Fibroblast of the aortic adventitia (primary cell): Measurements from ENCODE around the gene EXOC3L1. TPM values are rescaled to one million over a fixed set of nuclear protein-coding genes. Genes with fewer than 3 reads are reported as not detected.

Experiments used
- DNase-seq: peaks from one replicate; pipeline ENCODE4 v3.0.0-alpha.2; 2010; ENCODE audit warnings: low read depth
- H3K4me3 ChIP-seq: 2 replicates; pipeline ENCODE4 v1.5.1; 2011; ENCODE audit warnings: low read depth, mild to moderate bottlenecking, control low read depth, low read length, moderate library complexity
- total RNA-seq: library from RNA; depleted of rRNA; stranded (reverse); fragments of >200 nt; gene quantifications from 2 replicates; pipeline ENCODE4 v1.2.3, GENCODE V29; 2012; ENCODE audit warnings: low replicate concordance
- TF ChIP-seq, protein P1 (sequence below): IDR thresholded peaks from 2 replicates; pipeline ENCODE4 v1.5.1; 2011; ENCODE audit warnings: mild to moderate bottlenecking, low read length, control low read depth, inconsistent platforms; ENCODE audit not compliant: insufficient read depth

Gene EXOC3L1
- total RNA-seq, 1 donor: not detected

DNA sequence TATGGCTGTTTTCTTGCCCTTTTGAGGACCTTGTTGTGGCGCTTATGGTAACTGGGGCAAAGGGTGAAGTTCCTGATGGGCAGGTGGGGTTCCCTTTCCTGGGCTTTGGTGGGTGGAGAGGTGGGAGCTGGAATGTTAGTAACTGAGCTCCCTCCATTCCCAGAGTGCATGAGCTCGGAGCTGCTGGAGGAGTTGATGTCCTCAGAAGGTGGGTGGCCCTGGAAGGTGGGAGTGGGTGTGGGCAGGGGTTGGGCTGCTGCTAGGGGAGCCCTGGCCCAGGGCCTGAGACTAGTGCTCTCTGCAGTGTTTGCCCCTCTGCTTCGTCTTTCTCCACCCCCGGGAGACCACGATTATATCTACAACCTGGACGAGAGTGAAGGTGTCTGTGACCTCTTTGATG is 7.8 kb upstream of the EXOC3L1 start:
- TF ChIP-seq, protein P1, sequence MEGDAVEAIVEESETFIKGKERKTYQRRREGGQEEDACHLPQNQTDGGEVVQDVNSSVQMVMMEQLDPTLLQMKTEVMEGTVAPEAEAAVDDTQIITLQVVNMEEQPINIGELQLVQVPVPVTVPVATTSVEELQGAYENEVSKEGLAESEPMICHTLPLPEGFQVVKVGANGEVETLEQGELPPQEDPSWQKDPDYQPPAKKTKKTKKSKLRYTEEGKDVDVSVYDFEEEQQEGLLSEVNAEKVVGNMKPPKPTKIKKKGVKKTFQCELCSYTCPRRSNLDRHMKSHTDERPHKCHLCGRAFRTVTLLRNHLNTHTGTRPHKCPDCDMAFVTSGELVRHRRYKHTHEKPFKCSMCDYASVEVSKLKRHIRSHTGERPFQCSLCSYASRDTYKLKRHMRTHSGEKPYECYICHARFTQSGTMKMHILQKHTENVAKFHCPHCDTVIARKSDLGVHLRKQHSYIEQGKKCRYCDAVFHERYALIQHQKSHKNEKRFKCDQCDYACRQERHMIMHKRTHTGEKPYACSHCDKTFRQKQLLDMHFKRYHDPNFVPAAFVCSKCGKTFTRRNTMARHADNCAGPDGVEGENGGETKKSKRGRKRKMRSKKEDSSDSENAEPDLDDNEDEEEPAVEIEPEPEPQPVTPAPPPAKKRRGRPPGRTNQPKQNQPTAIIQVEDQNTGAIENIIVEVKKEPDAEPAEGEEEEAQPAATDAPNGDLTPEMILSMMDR: no peak
- no peak for DNase-seq
- H3K4me3 ChIP-seq: no peak overlapping the region

DNA sequence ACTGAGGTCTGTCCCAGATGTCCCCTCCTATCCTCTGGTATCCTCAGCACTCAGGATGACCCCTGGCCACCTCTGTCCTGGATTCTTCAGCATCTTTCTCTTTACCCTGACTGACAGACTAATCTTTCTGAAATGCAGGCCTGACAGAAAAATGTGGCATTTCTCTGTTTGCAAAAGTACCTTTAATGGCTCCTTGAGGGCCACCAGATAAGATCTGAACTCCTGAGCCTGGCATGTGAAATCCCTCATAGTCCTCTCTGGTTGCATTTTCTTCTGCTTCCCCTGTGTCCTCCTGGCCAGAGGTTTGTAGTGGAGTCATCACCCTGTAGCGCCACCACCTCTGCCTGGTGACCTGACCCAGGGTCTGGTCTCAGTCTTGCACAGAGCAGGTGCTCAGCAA is 6.9 kb upstream of the EXOC3L1 start:
- no peak for DNase-seq
- TF ChIP-seq, protein P1: no peak
- no peak overlapping the region for H3K4me3 ChIP-seq

DNA sequence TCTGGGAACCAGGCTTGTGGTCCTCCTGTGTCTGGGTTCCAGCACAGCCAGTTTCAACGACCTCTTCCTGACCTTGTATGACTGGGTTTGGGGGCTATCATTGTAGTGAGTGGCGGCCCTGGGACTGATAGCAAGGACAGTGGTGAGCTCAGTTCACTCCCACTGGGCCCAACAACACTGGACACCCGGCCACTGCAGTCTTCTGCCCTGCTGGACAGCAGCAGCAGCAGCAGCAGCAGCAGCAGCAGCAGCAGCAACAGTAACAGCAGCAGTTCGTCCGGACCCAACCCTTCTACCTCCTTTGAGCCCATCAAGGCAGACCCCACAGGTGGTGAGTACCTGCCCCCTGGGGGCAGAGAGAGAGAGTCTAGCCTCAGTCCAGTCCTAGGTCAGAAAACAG is 5.7 kb upstream of the EXOC3L1 start:
- DNase-seq: no peak
- TF ChIP-seq, protein P1: no peak
- no peak overlapping the region for H3K4me3 ChIP-seq

- DNase-seq: no peak
- TF ChIP-seq, protein P1: no peak
These were observed 4.3 kb upstream of the EXOC3L1 start for GRCh38 chr16:67194260-67194659.

GRCh38 chr16:67193536-67193935 is 3.6 kb upstream of the EXOC3L1 start:
- peak overlapping the region; percentile 97 for H3K4me3 ChIP-seq
- TF ChIP-seq, protein P1: no peak
- DNase-seq: no peak

More at GRCh38 chr16:67194260-67194659, 4.3 kb upstream of the EXOC3L1 start:
- no peak overlapping the region for H3K4me3 ChIP-seq

DNA sequence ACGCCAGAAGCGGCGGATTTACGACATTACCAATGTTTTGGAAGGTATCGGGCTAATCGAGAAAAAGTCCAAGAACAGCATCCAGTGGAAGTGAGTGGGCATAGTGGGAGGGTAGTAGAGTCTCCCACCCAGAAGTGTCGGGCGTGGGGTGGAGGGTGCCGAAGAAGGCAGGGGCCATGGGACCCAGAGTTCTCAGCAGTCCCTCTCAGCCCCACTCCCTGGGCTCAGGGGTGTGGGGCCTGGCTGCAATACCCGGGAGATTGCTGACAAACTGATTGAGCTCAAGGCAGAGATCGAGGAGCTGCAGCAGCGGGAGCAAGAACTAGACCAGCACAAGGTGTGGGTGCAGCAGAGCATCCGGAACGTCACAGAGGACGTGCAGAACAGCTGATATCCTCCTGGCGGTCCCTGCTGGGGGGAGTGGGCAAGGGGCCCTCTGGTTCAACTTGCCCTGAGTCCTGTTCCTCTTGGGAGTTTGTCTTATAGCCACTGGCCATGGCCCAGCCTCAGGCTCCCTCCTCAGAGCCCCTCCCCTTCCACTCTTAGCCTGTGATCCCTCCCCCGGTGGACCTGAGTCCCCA is 2.9 kb upstream of the EXOC3L1 start:
- TF ChIP-seq, protein P1: no peak
- no peak for DNase-seq

More for the DNA sequence above, 2.9 kb upstream of the EXOC3L1 start:
- H3K4me3 ChIP-seq: peak overlapping the region; percentile 97
